Measurements from ENCODE around the gene MCRS1. TPM values are rescaled to one million over a fixed set of nuclear protein-coding genes. Genes with fewer than 3 reads are reported as not detected.

Gene MCRS1
- total RNA-seq, 1 experiment from 2014 or later = 66.9 TPM

GRCh38 chr12:49582850-49583249 lies 14.9 kb upstream of the MCRS1 start:
- BruUV-seq (replicated peaks) = no TSS peak
- ChIA-PET POLR2A (ENCODE audit: unreplicated experiment) (interaction anchor here (0.6 kb wide), 1 partner anchor 120 kb away, joined by 6 read pairs; no protein-coding TSS in a partner anchor), CTCF (no interaction called here)
- no peak overlapping the region for H2AFZ ChIP-seq
- H3K4me2 ChIP-seq = no peak overlapping the region
- H3K27me3 ChIP-seq (ENCODE audit: insufficient read depth, low read depth) = no peaks in the 10 kb centered on the region
- no peaks in the 10 kb centered on the region for H3K36me3 ChIP-seq (ENCODE audit: low read depth)
- H3K27ac ChIP-seq = no peak overlapping the region
- H4K20me1 ChIP-seq (ENCODE audit: insufficient read depth) = peaks cover 8% of the 10 kb centered on the region; the same call in 1 of the 2 replicates
- H3K4me1 ChIP-seq (replicated peaks; ENCODE audit: insufficient read depth) = no peaks in the 10 kb centered on the region
- no peaks in the 10 kb centered on the region for H3K9me3 ChIP-seq (ENCODE audit: insufficient read depth, low read depth)
- no peak overlapping the region for H3K4me3 ChIP-seq
- TF ChIP-seq EZH2 (IDR thresholded peaks at IDR 0.05; ENCODE audit: low read depth) (no peak), CTCF (conservative IDR thresholded peaks at IDR 0.05) (no peak)
- H3K9me2 ChIP-seq (ENCODE audit: insufficient read depth) = no peaks in the 10 kb centered on the region
- no peak for DNase-seq
- 0 out of 2 replicates have a peak, but pooled peaks cover 4% of the 10 kb centered on the region for H3K79me2 ChIP-seq (ENCODE audit: low read depth)
- intact Hi-C loops (cut with micrococcal nuclease; ENCODE audit: unreplicated experiment) = no loop called here
- H3F3A ChIP-seq (ENCODE audit: insufficient read depth, low read depth) = peaks cover 5% of the 10 kb centered on the region; the same call in 1 of the 2 replicates

GRCh38 chr12:49582201-49582600 lies 14.3 kb upstream of the MCRS1 start:
- ChIA-PET POLR2A (ENCODE audit: unreplicated experiment) (no interaction called here), CTCF (no interaction called here)

More at GRCh38 chr12:49582201-49582600, 14.3 kb upstream of the MCRS1 start:
- Histone ChIP-seq H2AFZ (no peak overlapping the region), H4K20me1 (ENCODE audit: insufficient read depth) (peaks cover 8% of the 10 kb centered on the region; the same call in 1 of the 2 replicates), H3K9me3 (ENCODE audit: insufficient read depth, low read depth) (no peaks in the 10 kb centered on the region), H3K4me2 (no peak overlapping the region), H3F3A (ENCODE audit: insufficient read depth, low read depth) (peaks cover 5% of the 10 kb centered on the region; the same call in 1 of the 2 replicates), H3K4me3 (no peak overlapping the region), H3K9me2 (ENCODE audit: insufficient read depth) (no peaks in the 10 kb centered on the region), H3K27me3 (ENCODE audit: insufficient read depth, low read depth) (no peaks in the 10 kb centered on the region), H3K36me3 (ENCODE audit: low read depth) (no peaks in the 10 kb centered on the region), H3K4me1 (replicated peaks; ENCODE audit: insufficient read depth) (no peaks in the 10 kb centered on the region), H3K27ac (no peak overlapping the region), H3K79me2 (ENCODE audit: low read depth) (0 out of 2 replicates have a peak, but pooled peaks cover 4% of the 10 kb centered on the region)
- DNase-seq = no peak
- no TSS peak for BruUV-seq (replicated peaks)
- TF ChIP-seq CTCF (conservative IDR thresholded peaks at IDR 0.05) (no peak), EZH2 (IDR thresholded peaks at IDR 0.05; ENCODE audit: low read depth) (no peak)
- intact Hi-C loops (cut with micrococcal nuclease; ENCODE audit: unreplicated experiment) = no loop called here

Measured in PC-9 (cell line).